Measurements from ENCODE around the gene HLTF. TPM values are rescaled to one million over a fixed set of nuclear protein-coding genes. Genes with fewer than 3 reads are reported as not detected.
A peak's percentile ranks its signal among the peaks of the same experiment; 100 is the strongest.

HLTF gene
- total and polyA plus RNA-seq, 2 of the 13 experiments (the other 11 are each of a cell fraction or from before 2014, with no cell fraction given): 12.0 to 22.9 TPM

GRCh38 chr3:148991219-148992026, 94.9 kb downstream of the HLTF start, which contains the start of gene GYG1 (continued):
- TF ChIP-seq, protein P1, sequence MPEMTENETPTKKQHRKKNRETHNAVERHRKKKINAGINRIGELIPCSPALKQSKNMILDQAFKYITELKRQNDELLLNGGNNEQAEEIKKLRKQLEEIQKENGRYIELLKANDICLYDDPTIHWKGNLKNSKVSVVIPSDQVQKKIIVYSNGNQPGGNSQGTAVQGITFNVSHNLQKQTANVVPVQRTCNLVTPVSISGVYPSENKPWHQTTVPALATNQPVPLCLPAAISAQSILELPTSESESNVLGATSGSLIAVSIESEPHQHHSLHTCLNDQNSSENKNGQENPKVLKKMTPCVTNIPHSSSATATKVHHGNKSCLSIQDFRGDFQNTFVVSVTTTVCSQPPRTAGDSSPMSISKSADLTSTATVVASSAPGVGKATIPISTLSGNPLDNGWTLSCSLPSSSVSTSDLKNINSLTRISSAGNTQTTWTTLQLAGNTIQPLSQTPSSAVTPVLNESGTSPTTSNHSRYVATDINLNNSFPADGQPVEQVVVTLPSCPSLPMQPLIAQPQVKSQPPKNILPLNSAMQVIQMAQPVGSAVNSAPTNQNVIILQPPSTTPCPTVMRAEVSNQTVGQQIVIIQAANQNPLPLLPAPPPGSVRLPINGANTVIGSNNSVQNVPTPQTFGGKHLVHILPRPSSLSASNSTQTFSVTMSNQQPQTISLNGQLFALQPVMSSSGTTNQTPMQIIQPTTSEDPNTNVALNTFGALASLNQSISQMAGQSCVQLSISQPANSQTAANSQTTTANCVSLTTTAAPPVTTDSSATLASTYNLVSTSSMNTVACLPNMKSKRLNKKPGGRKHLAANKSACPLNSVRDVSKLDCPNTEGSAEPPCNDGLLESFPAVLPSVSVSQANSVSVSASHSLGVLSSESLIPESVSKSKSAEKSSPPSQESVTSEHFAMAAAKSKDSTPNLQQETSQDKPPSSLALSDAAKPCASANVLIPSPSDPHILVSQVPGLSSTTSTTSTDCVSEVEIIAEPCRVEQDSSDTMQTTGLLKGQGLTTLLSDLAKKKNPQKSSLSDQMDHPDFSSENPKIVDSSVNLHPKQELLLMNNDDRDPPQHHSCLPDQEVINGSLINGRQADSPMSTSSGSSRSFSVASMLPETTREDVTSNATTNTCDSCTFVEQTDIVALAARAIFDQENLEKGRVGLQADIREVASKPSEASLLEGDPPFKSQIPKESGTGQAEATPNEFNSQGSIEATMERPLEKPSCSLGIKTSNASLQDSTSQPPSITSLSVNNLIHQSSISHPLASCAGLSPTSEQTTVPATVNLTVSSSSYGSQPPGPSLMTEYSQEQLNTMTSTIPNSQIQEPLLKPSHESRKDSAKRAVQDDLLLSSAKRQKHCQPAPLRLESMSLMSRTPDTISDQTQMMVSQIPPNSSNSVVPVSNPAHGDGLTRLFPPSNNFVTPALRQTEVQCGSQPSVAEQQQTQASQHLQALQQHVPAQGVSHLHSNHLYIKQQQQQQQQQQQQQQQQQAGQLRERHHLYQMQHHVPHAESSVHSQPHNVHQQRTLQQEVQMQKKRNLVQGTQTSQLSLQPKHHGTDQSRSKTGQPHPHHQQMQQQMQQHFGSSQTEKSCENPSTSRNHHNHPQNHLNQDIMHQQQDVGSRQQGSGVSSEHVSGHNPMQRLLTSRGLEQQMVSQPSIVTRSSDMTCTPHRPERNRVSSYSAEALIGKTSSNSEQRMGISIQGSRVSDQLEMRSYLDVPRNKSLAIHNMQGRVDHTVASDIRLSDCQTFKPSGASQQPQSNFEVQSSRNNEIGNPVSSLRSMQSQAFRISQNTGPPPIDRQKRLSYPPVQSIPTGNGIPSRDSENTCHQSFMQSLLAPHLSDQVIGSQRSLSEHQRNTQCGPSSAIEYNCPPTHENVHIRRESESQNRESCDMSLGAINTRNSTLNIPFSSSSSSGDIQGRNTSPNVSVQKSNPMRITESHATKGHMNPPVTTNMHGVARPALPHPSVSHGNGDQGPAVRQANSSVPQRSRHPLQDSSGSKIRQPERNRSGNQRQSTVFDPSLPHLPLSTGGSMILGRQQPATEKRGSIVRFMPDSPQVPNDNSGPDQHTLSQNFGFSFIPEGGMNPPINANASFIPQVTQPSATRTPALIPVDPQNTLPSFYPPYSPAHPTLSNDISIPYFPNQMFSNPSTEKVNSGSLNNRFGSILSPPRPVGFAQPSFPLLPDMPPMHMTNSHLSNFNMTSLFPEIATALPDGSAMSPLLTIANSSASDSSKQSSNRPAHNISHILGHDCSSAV (CRISPR knock-in tag; IDR thresholded peaks at IDR 0.05; ENCODE audit: borderline replicate concordance): no peak
- TF ChIP-seq, protein P2, sequence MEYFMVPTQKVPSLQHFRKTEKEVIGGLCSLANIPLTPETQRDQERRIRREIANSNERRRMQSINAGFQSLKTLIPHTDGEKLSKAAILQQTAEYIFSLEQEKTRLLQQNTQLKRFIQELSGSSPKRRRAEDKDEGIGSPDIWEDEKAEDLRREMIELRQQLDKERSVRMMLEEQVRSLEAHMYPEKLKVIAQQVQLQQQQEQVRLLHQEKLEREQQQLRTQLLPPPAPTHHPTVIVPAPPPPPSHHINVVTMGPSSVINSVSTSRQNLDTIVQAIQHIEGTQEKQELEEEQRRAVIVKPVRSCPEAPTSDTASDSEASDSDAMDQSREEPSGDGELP (IDR thresholded peaks at IDR 0.05; ENCODE audit: borderline replicate concordance, low read depth): peak; percentile 40; the same call in 1 of the 2 replicates
- TF ChIP-seq, protein P3, sequence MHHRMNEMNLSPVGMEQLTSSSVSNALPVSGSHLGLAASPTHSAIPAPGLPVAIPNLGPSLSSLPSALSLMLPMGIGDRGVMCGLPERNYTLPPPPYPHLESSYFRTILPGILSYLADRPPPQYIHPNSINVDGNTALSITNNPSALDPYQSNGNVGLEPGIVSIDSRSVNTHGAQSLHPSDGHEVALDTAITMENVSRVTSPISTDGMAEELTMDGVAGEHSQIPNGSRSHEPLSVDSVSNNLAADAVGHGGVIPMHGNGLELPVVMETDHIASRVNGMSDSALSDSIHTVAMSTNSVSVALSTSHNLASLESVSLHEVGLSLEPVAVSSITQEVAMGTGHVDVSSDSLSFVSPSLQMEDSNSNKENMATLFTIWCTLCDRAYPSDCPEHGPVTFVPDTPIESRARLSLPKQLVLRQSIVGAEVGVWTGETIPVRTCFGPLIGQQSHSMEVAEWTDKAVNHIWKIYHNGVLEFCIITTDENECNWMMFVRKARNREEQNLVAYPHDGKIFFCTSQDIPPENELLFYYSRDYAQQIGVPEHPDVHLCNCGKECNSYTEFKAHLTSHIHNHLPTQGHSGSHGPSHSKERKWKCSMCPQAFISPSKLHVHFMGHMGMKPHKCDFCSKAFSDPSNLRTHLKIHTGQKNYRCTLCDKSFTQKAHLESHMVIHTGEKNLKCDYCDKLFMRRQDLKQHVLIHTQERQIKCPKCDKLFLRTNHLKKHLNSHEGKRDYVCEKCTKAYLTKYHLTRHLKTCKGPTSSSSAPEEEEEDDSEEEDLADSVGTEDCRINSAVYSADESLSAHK (CRISPR knock-in tag; IDR thresholded peaks at IDR 0.05; ENCODE audit: borderline replicate concordance): no peak
- 0 out of 2 replicates have a peak, but pooled peaks have one; percentile 18 for TF ChIP-seq ZMYM2 (CRISPR knock-in tag; IDR thresholded peaks at IDR 0.05)
- peak; percentile 90 to 95; a peak in 3 of 4 replicates for TF ChIP-seq HMGXB4 (CRISPR knock-in tag; IDR thresholded peaks at IDR 0.05; ENCODE audit: borderline replicate concordance in 1 of 2, low read depth in 1 of 2)
- no peak for TF ChIP-seq SMARCE1 (IDR thresholded peaks at IDR 0.05; ENCODE audit: borderline replicate concordance)
- peak; percentile 93 for TF ChIP-seq EED (CRISPR knock-in tag; IDR thresholded peaks at IDR 0.05)
- no peak for TF ChIP-seq ZNF180 (CRISPR knock-in tag; IDR thresholded peaks at IDR 0.05; ENCODE audit: borderline replicate concordance, low read depth)
- peak; percentile 51 for TF ChIP-seq ZNF329 (CRISPR knock-in tag; IDR thresholded peaks at IDR 0.05; ENCODE audit: low read depth)
- no peak for TF ChIP-seq IKZF5 (CRISPR knock-in tag; IDR thresholded peaks at IDR 0.05)
- no peak for TF ChIP-seq DPF2 (CRISPR knock-in tag; IDR thresholded peaks at IDR 0.05; ENCODE audit: borderline replicate concordance, low read depth)
- no peak for TF ChIP-seq ZKSCAN1 (IDR thresholded peaks at IDR 0.05; ENCODE audit: low read length)
